Fibroblast of lung (primary cell): ENCODE results near the gene ZIM2.

ENCODE experiments used
- EZH2 ChIP-seq: IDR thresholded peaks from 2 replicates; pipeline ENCODE4 v1.5.1; 2012; ENCODE audit warnings: low read length, control low read depth, mild to moderate bottlenecking; ENCODE audit errors: missing control alignments
- TF ChIP-seq, protein P1 (sequence below), 2 donors: IDR thresholded peaks in 1 of 2; conservative IDR thresholded peaks in 1 of 2; 1 replicate in 1 of 2; 2 replicates in 1 of 2; pipeline ENCODE4 v1.5.1; 2011 to 2012; ENCODE audit warnings: low read length in 2 of 2, control low read depth in 1 of 2, inconsistent platforms in 1 of 2, low read depth in 1 of 2, mild to moderate bottlenecking in 1 of 2

DNA sequence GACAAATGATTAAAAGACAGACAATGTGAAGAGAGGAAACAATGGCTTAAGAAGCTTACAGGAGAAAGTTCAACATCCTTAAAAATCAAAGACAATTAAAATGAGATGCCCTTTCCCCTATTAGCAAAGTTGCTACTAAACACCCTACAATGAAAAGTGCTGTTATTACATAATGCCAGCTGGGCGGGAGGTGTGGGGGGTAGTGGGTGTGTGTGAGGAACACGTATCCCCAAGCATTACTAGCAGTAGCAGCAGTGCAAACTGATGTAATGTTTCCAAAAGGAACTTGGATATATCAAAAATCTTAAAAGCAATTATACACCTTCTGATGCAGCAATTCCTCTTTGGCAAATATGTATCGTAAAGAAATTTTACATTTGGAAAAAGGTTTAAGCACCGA is 70.9 kb downstream of the ZIM2 start:
- TF ChIP-seq, protein P1, sequence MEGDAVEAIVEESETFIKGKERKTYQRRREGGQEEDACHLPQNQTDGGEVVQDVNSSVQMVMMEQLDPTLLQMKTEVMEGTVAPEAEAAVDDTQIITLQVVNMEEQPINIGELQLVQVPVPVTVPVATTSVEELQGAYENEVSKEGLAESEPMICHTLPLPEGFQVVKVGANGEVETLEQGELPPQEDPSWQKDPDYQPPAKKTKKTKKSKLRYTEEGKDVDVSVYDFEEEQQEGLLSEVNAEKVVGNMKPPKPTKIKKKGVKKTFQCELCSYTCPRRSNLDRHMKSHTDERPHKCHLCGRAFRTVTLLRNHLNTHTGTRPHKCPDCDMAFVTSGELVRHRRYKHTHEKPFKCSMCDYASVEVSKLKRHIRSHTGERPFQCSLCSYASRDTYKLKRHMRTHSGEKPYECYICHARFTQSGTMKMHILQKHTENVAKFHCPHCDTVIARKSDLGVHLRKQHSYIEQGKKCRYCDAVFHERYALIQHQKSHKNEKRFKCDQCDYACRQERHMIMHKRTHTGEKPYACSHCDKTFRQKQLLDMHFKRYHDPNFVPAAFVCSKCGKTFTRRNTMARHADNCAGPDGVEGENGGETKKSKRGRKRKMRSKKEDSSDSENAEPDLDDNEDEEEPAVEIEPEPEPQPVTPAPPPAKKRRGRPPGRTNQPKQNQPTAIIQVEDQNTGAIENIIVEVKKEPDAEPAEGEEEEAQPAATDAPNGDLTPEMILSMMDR (conservative IDR thresholded peaks at IDR 0.05 in 1 of 2, IDR thresholded peaks at IDR 0.05 in 1 of 2; ENCODE audit: low read depth in 1 of 2, low read length in 2 of 2), result no peak
- TF ChIP-seq EZH2, result no peak
